ENCODE results near the gene OR11L1. TPM values are rescaled to one million over a fixed set of nuclear protein-coding genes. Genes with fewer than 3 reads are reported as not detected.

Gene OR11L1
- polyA plus RNA-seq, 1 of the 3 experiments (the other 2 are of a cell fraction), result not detected

- ChIA-PET POLR2A (no interaction called here), CTCF (no interaction called here)
- 29% methylated on average over 7 of the region's 7 CpGs for WGBS (ENCODE audit: low lambda C conversion rate)
These were observed 6.7 kb upstream of the OR11L1 start for GRCh38 chr1:247848346-247848745.

More at GRCh38 chr1:247848346-247848745, 6.7 kb upstream of the OR11L1 start:
- DNase-seq, result no peak
- H3K79me2 ChIP-seq (ENCODE audit: insufficient read depth), result no peaks in the 10 kb centered on the region
- no peaks in the 10 kb centered on the region for H3K4me1 ChIP-seq (ENCODE audit: control insufficient read depth in 1 of 2, insufficient read depth in 2 of 2, low read depth in 1 of 2, low read length in 1 of 2)
- no peaks in the 10 kb centered on the region for H3F3A ChIP-seq (replicated peaks; ENCODE audit: insufficient read depth)
- no peaks in the 10 kb centered on the region for H4K20me1 ChIP-seq (ENCODE audit: insufficient read depth)
- H3K4me2 ChIP-seq, result no peak overlapping the region
- H3K9ac ChIP-seq, result no peak overlapping the region
- no peak for TF ChIP-seq MXI1 (IDR thresholded peaks at IDR 0.05; ENCODE audit: low read depth, low read length)
- TF ChIP-seq REST (IDR thresholded peaks at IDR 0.05; ENCODE audit: low read depth, low read length), result no peak
- TF ChIP-seq EP300 (IDR thresholded peaks at IDR 0.05; ENCODE audit: borderline replicate concordance in 1 of 2, low read depth in 1 of 2, low read length in 1 of 2), result no peak
- no peak for TF ChIP-seq MAX (IDR thresholded peaks at IDR 0.05; ENCODE audit: low read depth)
- no peak for TF ChIP-seq GABPA (IDR thresholded peaks at IDR 0.05; ENCODE audit: low read depth)
- no peak for TF ChIP-seq RXRA (IDR thresholded peaks at IDR 0.05; ENCODE audit: borderline replicate concordance, low read depth)
- TF ChIP-seq TCF12 (IDR thresholded peaks at IDR 0.05), result no peak
- TF ChIP-seq SMC3 (IDR thresholded peaks at IDR 0.05; ENCODE audit: low read depth, low read length), result no peak
- no peak for TF ChIP-seq SIN3A (IDR thresholded peaks at IDR 0.05; ENCODE audit: borderline replicate concordance, low read depth, low read length)
- no peak for TF ChIP-seq MEF2A (IDR thresholded peaks at IDR 0.05; ENCODE audit: borderline replicate concordance, low read depth)
- TF ChIP-seq USF2 (IDR thresholded peaks at IDR 0.05; ENCODE audit: borderline replicate concordance, low read depth, low read length), result no peak
- H3K36me3 ChIP-seq (replicated peaks in 1 of 2; ENCODE audit: control insufficient read depth in 1 of 2, insufficient read depth in 2 of 2, low read length in 1 of 2), result no peaks in the 10 kb centered on the region
- H3K9me3 ChIP-seq, result no peaks in the 10 kb centered on the region
- no peak overlapping the region for H3K27ac ChIP-seq (ENCODE audit: low read depth in 2 of 2, low read length in 1 of 2)
- H3K9me2 ChIP-seq, result no peaks in the 10 kb centered on the region
- H3K27me3 ChIP-seq (ENCODE audit: insufficient read depth), result peaks cover 8% of the 10 kb centered on the region; the same call in 1 of the 2 replicates
- H2AFZ ChIP-seq (ENCODE audit: low read depth), result no peak overlapping the region
- no peak overlapping the region for H3K4me3 ChIP-seq (ENCODE audit: low read depth in 2 of 2, low read length in 1 of 2)

Data from SK-N-SH (cell line).